DMS 273 treated with DMSO at 0.1 percent for 48 hours (cell line): Measurements from ENCODE around the gene ATP9A.
"Not testable (repeated sequence)": the region's sequence is repeated elsewhere in the genome, so short reads cannot be mapped to it uniquely, and the experiment has no call there.

Experiments used
- DNase-seq: peaks from one replicate; lab custom pipeline; 2025; lab: John Stamatoyannopoulos, UW

Gene ATP9A

GRCh38 chr20:51796340-51796739, 28.1 kb upstream of the ATP9A start:
- DNase-seq = no peak

GRCh38 chr20:51792960-51793359, 24.8 kb upstream of the ATP9A start:
- no peak for DNase-seq

- no peak for DNase-seq
These were observed 23.4 kb upstream of the ATP9A start for GRCh38 chr20:51791626-51792025.

GRCh38 chr20:51790256-51790655, 22.1 kb upstream of the ATP9A start:
- no peak for DNase-seq

- DNase-seq = no peak
These were observed 21.2 kb upstream of the ATP9A start for GRCh38 chr20:51789434-51789833.

- no peak for DNase-seq
These were observed 20.6 kb upstream of the ATP9A start for GRCh38 chr20:51788822-51789221.

- DNase-seq = no peak
These were observed 16.1 kb upstream of the ATP9A start for GRCh38 chr20:51784299-51784698.

GRCh38 chr20:51778229-51778759, 10.1 kb upstream of the ATP9A start:
- not testable (repeated sequence) for DNase-seq

- no peak for DNase-seq
These were observed 7.1 kb upstream of the ATP9A start for GRCh38 chr20:51775241-51775640.

GRCh38 chr20:51772236-51772635, 4.0 kb upstream of the ATP9A start:
- no peak for DNase-seq

- no peak for DNase-seq
These were observed 1.9 kb upstream of the ATP9A start for GRCh38 chr20:51769976-51770615.

- DNase-seq = no peak
These were observed 748 bp upstream of the ATP9A start for GRCh38 chr20:51768759-51769517.

GRCh38 chr20:51766994-51767866, 960 bp downstream of the ATP9A start:
- DNase-seq = peak; percentile 58

- DNase-seq = not testable (repeated sequence)
These were observed 2.8 kb downstream of the ATP9A start for GRCh38 chr20:51765381-51765780.

- no peak for DNase-seq
These were observed 4.1 kb downstream of the ATP9A start for GRCh38 chr20:51763965-51764602.

GRCh38 chr20:51760905-51761546, 7.2 kb downstream of the ATP9A start:
- no peak for DNase-seq

- DNase-seq = no peak
These were observed 8.2 kb downstream of the ATP9A start for GRCh38 chr20:51759769-51760510.

GRCh38 chr20:51758978-51759544, 9.1 kb downstream of the ATP9A start:
- DNase-seq = no peak

GRCh38 chr20:51757226-51757625, 11.0 kb downstream of the ATP9A start:
- no peak for DNase-seq

- DNase-seq = no peak
These were observed 11.5 kb downstream of the ATP9A start for GRCh38 chr20:51756653-51757052.
